ENCODE data around the gene SSBP1. TPM values are rescaled to one million over a fixed set of nuclear protein-coding genes. Genes with fewer than 3 reads are reported as not detected.

Gene SSBP1
- total and polyA plus RNA-seq, 11 donors = 95.5 to 268 (median 104) TPM

DNA sequence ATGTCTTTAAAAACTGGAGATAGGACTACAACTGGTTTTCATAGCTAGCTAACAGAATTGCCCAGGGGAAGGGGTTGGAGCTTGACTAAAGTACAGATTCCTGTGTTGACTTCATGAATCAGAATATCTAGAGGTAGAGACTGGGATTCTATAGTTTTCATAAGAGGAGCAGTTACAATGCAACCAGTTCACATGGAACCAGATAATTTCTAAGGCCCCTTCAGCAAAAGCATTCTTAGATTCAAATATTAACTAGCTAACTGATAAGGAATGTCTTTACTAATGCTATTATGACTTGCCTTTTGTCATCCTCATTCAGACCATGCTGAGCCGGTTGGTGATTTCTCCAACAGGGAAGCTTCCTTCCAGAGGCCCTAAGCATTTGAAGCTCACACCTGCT lies 24.3 kb upstream of the SSBP1 start:
- no peak overlapping the region for H3K4me3 ChIP-seq
- 87 to 95% (median 90%) methylated on average over 1 of the region's 1 CpG for WGBS, 4 donors
- intact Hi-C loops (cut with DNase I) = no loop called here

GRCh38 chr7:141714571-141714970 lies 23.6 kb upstream of the SSBP1 start:
- 82 to 90% (median 85%) methylated on average over 2 of the region's 2 CpGs for WGBS, 4 donors
- no peak overlapping the region for H3K4me3 ChIP-seq
- intact Hi-C loops (cut with DNase I) = no loop called here
- TF ChIP-seq POLR2A (IDR thresholded peaks at IDR 0.05) (no peak), CTCF (IDR thresholded peaks at IDR 0.05) (no peak)
- no peaks in the 10 kb centered on the region for H3K27me3 ChIP-seq
- no peak for ATAC-seq
- DNase-seq = no peak
- H3K4me1 ChIP-seq = no peaks in the 10 kb centered on the region
- H3K36me3 ChIP-seq = peaks cover 0 to 6% (median 0%) of the 10 kb centered on the region in 9 donors
- no peaks in the 10 kb centered on the region for H3K9me3 ChIP-seq
- H3K27ac ChIP-seq = no peak overlapping the region

More for the DNA sequence above, 24.3 kb upstream of the SSBP1 start:
- ATAC-seq = no peak
- H3K27ac ChIP-seq = no peak overlapping the region
- H3K9me3 ChIP-seq = no peaks in the 10 kb centered on the region
- H3K36me3 ChIP-seq = peaks cover 0 to 6% (median 0%) of the 10 kb centered on the region in 9 donors
- TF ChIP-seq POLR2A (IDR thresholded peaks at IDR 0.05) (no peak), CTCF (IDR thresholded peaks at IDR 0.05) (no peak)
- no peak for DNase-seq
- no peaks in the 10 kb centered on the region for H3K4me1 ChIP-seq
- H3K27me3 ChIP-seq = no peaks in the 10 kb centered on the region

DNA sequence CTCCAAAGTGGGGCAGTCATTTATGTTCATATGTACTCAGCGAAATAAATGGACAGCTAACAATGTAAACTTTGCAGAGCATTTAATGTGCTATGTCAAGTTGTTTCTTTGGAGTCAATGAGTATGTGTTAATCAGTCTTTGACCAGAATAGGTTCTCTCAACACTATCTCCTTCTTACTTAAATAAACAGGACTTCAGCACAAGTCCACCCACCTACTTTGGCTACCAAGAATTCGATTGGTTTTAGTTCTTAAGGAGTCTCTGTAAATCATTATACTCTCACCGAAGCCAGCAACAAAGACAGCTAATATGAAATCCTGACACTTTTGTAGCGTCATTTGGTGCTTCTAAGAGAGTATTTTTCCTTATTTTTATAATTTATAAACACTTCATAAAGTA lies 23.1 kb upstream of the SSBP1 start:
- no peak overlapping the region for H3K4me3 ChIP-seq
- peaks cover 0 to 6% (median 0%) of the 10 kb centered on the region in 9 donors for H3K36me3 ChIP-seq
- no peaks in the 10 kb centered on the region for H3K9me3 ChIP-seq
- ATAC-seq = no peak
- TF ChIP-seq CTCF (IDR thresholded peaks at IDR 0.05) = no peak
- 74 to 82% (median 76%) methylated on average over 4 of the region's 4 CpGs for WGBS, 4 donors
- no peak for DNase-seq
- no peaks in the 10 kb centered on the region for H3K27me3 ChIP-seq
- H3K4me1 ChIP-seq = no peaks in the 10 kb centered on the region
- intact Hi-C loops (cut with DNase I) = no loop called here
- no peak overlapping the region for H3K27ac ChIP-seq

GRCh38 chr7:141715794-141716689 lies 22.1 kb upstream of the SSBP1 start:
- Histone ChIP-seq H3K27me3 (no peaks in the 10 kb centered on the region), H3K36me3 (peaks cover 0 to 11% (median 0%) of the 10 kb centered on the region in 9 donors), H3K9me3 (no peaks in the 10 kb centered on the region), H3K4me3 (no peak overlapping the region), H3K4me1 (no peaks in the 10 kb centered on the region), H3K27ac (no peak overlapping the region)
- intact Hi-C loops (cut with DNase I) = no loop called here
- 66 to 71% (median 68%) methylated on average over 6 of the region's 6 CpGs for WGBS, 4 donors
- DNase-seq (no peak), ATAC-seq (no peak)
- TF ChIP-seq POLR2A (IDR thresholded peaks at IDR 0.05) (no peak), CTCF (IDR thresholded peaks at IDR 0.05) (no peak)

All from heart left ventricle (tissue), 16 donors.